Astrocyte (in vitro differentiated cells and primary cell): ENCODE measurements around the gene RELN. TPM values are rescaled to one million over a fixed set of nuclear protein-coding genes. Genes with fewer than 3 reads are reported as not detected.

Experiments
- DNase-seq: peaks from one replicate; pipeline ENCODE4 v3.0.0-alpha.2; 2010; ENCODE audit warnings: low read depth
- FAIRE-seq: peaks from 2 replicates; lab custom pipeline; 2011; peaks lifted over from hg19 to GRCh38; lab: Jason Lieb, UNC
- H2AFZ ChIP-seq: 2 replicates; pipeline ENCODE4 v1.6.0; 2012; ENCODE audit warnings: low read depth, low read length, inconsistent platforms
- H3K27ac ChIP-seq: 2 replicates; pipeline ENCODE4 v1.5.1; 2011; ENCODE audit warnings: low read depth, low read length, inconsistent platforms
- H3K27me3 ChIP-seq: 2 replicates; pipeline ENCODE4 v1.6.0; 2011; ENCODE audit warnings: low read length, inconsistent platforms; ENCODE audit not compliant: insufficient read depth
- H3K36me3 ChIP-seq: 2 replicates; pipeline ENCODE4 v1.5.1; 2011; ENCODE audit warnings: low read length, inconsistent platforms; ENCODE audit not compliant: insufficient read depth
- H3K4me1 ChIP-seq: 2 replicates; pipeline ENCODE4 v1.5.1; 2011; ENCODE audit warnings: low read length, inconsistent platforms; ENCODE audit not compliant: insufficient read depth
- H3K4me2 ChIP-seq: 2 replicates; pipeline ENCODE4 v1.6.0; 2012; ENCODE audit warnings: low read length, inconsistent platforms
- H3K4me3 ChIP-seq: 2 replicates; pipeline ENCODE4 v1.5.1; 2011; ENCODE audit warnings: low read depth, mild to moderate bottlenecking, low read length, inconsistent platforms; ENCODE audit not compliant: insufficient read depth
- H3K79me2 ChIP-seq: 2 replicates; pipeline ENCODE4 v1.6.0; 2012; ENCODE audit warnings: mild to moderate bottlenecking, low read length, inconsistent platforms; ENCODE audit not compliant: insufficient read depth
- H3K9ac ChIP-seq: 2 replicates; pipeline ENCODE4 v1.6.0; 2012; ENCODE audit warnings: mild to moderate bottlenecking, low read length, inconsistent platforms
- H3K9me3 ChIP-seq: 2 replicates; pipeline ENCODE4 v1.5.1; 2012; ENCODE audit warnings: low read depth, mild to moderate bottlenecking, low read length, inconsistent platforms; ENCODE audit not compliant: insufficient read depth
- H4K20me1 ChIP-seq: 2 replicates; pipeline ENCODE4 v1.6.0; 2012; ENCODE audit warnings: low read length, inconsistent platforms; ENCODE audit not compliant: insufficient read depth
- H3K27ac Mint-ChIP-seq: one replicate; pipeline ENCODE4 v1.8.0; 2021; ENCODE audit warnings: mild to moderate bottlenecking, mixed read lengths; ENCODE audit not compliant: unreplicated experiment
- H3K27me3 Mint-ChIP-seq: one replicate; pipeline ENCODE4 v1.8.0; 2021; ENCODE audit warnings: low read depth, mixed read lengths; ENCODE audit not compliant: unreplicated experiment
- H3K36me3 Mint-ChIP-seq: one replicate; pipeline ENCODE4 v1.8.0; 2021; ENCODE audit warnings: low read depth, mixed read lengths; ENCODE audit not compliant: unreplicated experiment
- H3K4me1 Mint-ChIP-seq: one replicate; pipeline ENCODE4 v1.8.0; 2021; ENCODE audit warnings: low read depth, mixed read lengths; ENCODE audit not compliant: unreplicated experiment
- H3K4me3 Mint-ChIP-seq: one replicate; pipeline ENCODE4 v1.8.0; 2021; ENCODE audit warnings: mild to moderate bottlenecking, moderate library complexity, mixed read lengths; ENCODE audit not compliant: unreplicated experiment
- H3K9me3 Mint-ChIP-seq: one replicate; pipeline ENCODE4 v1.8.0; 2021; ENCODE audit warnings: mild to moderate bottlenecking, mixed read lengths; ENCODE audit not compliant: unreplicated experiment
- EZH2 ChIP-seq: IDR thresholded peaks from 2 replicates; pipeline ENCODE4 v1.6.1; 2012; ENCODE audit warnings: mild to moderate bottlenecking, low read length, inconsistent platforms; ENCODE audit not compliant: insufficient read depth
- total RNA-seq: library from RNA; stranded (reverse); gene quantifications from 2 replicates; pipeline ENCODE4 v1.2.1, GENCODE V29; 2021
- TF ChIP-seq, protein P1 (sequence below): IDR thresholded peaks from 2 replicates; pipeline ENCODE4 v1.5.1; 2011; ENCODE audit warnings: low read depth, mild to moderate bottlenecking, inconsistent platforms, low read length, moderate library complexity; ENCODE audit not compliant: insufficient read depth

Gene RELN
- total RNA-seq, 1 donor from 2014 or later: 0.98 TPM

DNA sequence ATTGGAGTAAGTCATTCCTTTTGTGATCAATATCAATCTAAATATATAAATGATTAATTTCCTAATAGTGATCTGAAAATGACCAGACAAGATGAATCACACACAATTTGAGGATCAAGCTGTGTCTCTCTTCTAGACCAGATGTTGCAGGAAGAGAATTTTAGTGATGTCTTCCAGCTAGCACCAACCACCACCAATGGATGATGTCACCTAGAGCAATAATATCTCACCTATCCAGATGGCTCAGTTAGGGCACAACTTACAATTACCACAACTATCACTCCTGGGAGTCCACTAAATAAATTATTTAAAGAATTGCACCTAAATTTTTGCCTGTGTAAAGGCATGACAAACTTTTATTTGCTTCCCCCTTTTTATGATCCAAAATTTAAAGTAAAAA, 25.2 kb downstream of the RELN start:
- Mint-ChIP-seq H3K4me3 (no peak overlapping the region), H3K27ac (no peak overlapping the region), H3K4me1 (no peaks in the 10 kb centered on the region), H3K9me3 (no peaks in the 10 kb centered on the region), H3K27me3 (peaks cover 22% of the 10 kb centered on the region), H3K36me3 (no peaks in the 10 kb centered on the region)
- Histone ChIP-seq H3K4me3 (no peak overlapping the region), H3K9ac (no peak overlapping the region), H3K27ac (no peak overlapping the region), H3K36me3 (no peaks in the 10 kb centered on the region), H3K4me1 (no peaks in the 10 kb centered on the region), H2AFZ (no peak overlapping the region), H3K27me3 (no peaks in the 10 kb centered on the region), H3K9me3 (no peaks in the 10 kb centered on the region), H3K79me2 (no peaks in the 10 kb centered on the region), H3K4me2 (no peak overlapping the region), H4K20me1 (no peaks in the 10 kb centered on the region)
- no peak for FAIRE-seq
- no peak for DNase-seq
- no peak for TF ChIP-seq EZH2
- TF ChIP-seq, protein P1, sequence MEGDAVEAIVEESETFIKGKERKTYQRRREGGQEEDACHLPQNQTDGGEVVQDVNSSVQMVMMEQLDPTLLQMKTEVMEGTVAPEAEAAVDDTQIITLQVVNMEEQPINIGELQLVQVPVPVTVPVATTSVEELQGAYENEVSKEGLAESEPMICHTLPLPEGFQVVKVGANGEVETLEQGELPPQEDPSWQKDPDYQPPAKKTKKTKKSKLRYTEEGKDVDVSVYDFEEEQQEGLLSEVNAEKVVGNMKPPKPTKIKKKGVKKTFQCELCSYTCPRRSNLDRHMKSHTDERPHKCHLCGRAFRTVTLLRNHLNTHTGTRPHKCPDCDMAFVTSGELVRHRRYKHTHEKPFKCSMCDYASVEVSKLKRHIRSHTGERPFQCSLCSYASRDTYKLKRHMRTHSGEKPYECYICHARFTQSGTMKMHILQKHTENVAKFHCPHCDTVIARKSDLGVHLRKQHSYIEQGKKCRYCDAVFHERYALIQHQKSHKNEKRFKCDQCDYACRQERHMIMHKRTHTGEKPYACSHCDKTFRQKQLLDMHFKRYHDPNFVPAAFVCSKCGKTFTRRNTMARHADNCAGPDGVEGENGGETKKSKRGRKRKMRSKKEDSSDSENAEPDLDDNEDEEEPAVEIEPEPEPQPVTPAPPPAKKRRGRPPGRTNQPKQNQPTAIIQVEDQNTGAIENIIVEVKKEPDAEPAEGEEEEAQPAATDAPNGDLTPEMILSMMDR: no peak

DNA sequence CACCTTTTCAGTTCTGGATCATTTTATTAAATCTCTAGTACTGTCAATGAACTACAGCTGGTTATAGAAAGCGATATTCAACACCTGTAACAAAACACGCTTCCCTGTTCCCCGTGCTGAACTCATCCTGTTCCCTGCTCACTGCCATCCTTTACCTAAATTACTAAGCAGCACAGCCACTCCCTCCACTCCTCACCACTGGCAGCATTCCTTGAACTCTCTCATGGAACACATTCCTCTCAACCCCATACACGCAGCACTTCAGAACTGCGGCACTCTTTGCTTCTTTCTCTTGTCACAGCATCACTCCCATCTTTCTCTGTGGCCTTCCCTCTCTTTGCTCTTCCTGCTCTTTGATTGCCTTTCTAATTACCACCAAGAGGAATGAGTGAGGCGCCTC, 27.4 kb downstream of the RELN start:
- no peaks in the 10 kb centered on the region for H3K36me3 ChIP-seq
- no peak overlapping the region for H3K4me2 ChIP-seq
- no peak overlapping the region for H3K27ac ChIP-seq
- H3K4me1 Mint-ChIP-seq: no peaks in the 10 kb centered on the region
- no peaks in the 10 kb centered on the region for H3K9me3 ChIP-seq
- H3K27me3 ChIP-seq: no peaks in the 10 kb centered on the region
- peaks cover 30% of the 10 kb centered on the region for H3K27me3 Mint-ChIP-seq
- H3K79me2 ChIP-seq: no peaks in the 10 kb centered on the region
- no peaks in the 10 kb centered on the region for H4K20me1 ChIP-seq
- FAIRE-seq (no peak), DNase-seq (no peak)
- H2AFZ ChIP-seq: no peak overlapping the region
- no peak overlapping the region for H3K9ac ChIP-seq
- H3K4me3 ChIP-seq: no peak overlapping the region
- no peak overlapping the region for H3K27ac Mint-ChIP-seq
- no peak overlapping the region for H3K4me3 Mint-ChIP-seq
- H3K36me3 Mint-ChIP-seq: no peaks in the 10 kb centered on the region
- no peaks in the 10 kb centered on the region for H3K9me3 Mint-ChIP-seq
- H3K4me1 ChIP-seq: no peaks in the 10 kb centered on the region
- TF ChIP-seq EZH2: no peak
- TF ChIP-seq, protein P1: no peak

DNA sequence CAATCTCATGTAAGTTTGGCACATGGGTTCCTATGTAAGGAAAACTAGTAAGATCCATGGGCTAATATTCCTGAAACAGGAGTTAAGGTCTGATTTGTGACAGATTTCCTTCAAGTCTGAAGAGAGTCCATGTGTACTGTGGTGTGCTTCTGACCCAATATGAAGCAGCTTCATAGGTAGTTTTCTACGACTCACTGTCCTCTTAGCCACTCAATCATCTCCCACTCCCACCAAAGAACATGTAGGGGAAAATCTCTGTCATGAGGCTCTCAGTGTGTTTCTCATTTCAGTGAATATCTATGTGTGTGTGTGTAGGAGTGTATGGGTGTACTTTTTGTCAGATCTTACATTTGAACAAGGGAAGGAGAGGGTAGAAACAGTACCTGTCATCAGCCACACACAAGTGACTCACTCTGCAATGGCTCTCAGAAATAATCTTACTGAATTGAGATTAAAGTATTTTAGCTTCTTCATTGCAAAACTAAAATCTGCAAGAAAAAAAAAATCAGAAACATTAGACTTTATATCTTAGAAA, 31.1 kb downstream of the RELN start:
- Histone ChIP-seq H2AFZ (no peak overlapping the region), H3K9me3 (no peaks in the 10 kb centered on the region), H3K4me3 (no peak overlapping the region), H3K4me1 (no peaks in the 10 kb centered on the region), H3K27me3 (no peaks in the 10 kb centered on the region), H3K9ac (no peak overlapping the region), H3K36me3 (no peaks in the 10 kb centered on the region), H3K27ac (no peak overlapping the region), H4K20me1 (no peaks in the 10 kb centered on the region), H3K79me2 (no peaks in the 10 kb centered on the region), H3K4me2 (no peak overlapping the region)
- H3K27me3 Mint-ChIP-seq: peaks cover 40% of the 10 kb centered on the region
- TF ChIP-seq, protein P1: no peak
- TF ChIP-seq EZH2: no peak
- no peak overlapping the region for H3K4me3 Mint-ChIP-seq
- H3K27ac Mint-ChIP-seq: no peak overlapping the region
- no peaks in the 10 kb centered on the region for H3K4me1 Mint-ChIP-seq
- no peaks in the 10 kb centered on the region for H3K36me3 Mint-ChIP-seq
- FAIRE-seq (no peak), DNase-seq (no peak)
- H3K9me3 Mint-ChIP-seq: no peaks in the 10 kb centered on the region
